HepG2 (cell line): ENCODE results near the gene FAM13B. TPM values are rescaled to one million over a fixed set of nuclear protein-coding genes. Genes with fewer than 3 reads are reported as not detected.
A peak's percentile ranks its signal among the peaks of the same experiment; 100 is the strongest.

Experiments used
- BRCA1 ChIP-seq: sonication (generic); formaldehyde crosslinking; IDR thresholded peaks from 2 replicates; pipeline ENCODE4 v1.4.0; 2020; ENCODE audit warnings: missing genetic modification reagents
- ETV6 ChIP-seq: sonication (generic); formaldehyde crosslinking; conservative IDR thresholded peaks from 2 replicates; pipeline ENCODE4 v1.4.0; 2020; ENCODE audit warnings: missing genetic modification reagents
- GABPA ChIP-seq, 2 experiments: IDR thresholded peaks; 2 replicates each; pipeline ENCODE4 v1.6.1; 2011 to 2016; ENCODE audit warnings: low read depth in 2 of 2, low read length in 1 of 2, missing biosample characterization in 1 of 2, missing genetic modification characterization in 1 of 2
- GATA4 ChIP-seq: sonication (generic); IDR thresholded peaks from 2 replicates; pipeline ENCODE4 v1.6.1; 2016; ENCODE audit warnings: antibody characterized with exemption, low read depth, borderline replicate concordance
- HOXA5 ChIP-seq: sonication (generic); formaldehyde crosslinking; IDR thresholded peaks from 2 replicates; pipeline ENCODE4 v1.4.0; 2020; ENCODE audit warnings: missing genetic modification reagents
- KLF16 ChIP-seq, 2 experiments: sonication (generic) in 1 of 2; formaldehyde crosslinking in 1 of 2; IDR thresholded peaks; 2 replicates each; pipeline versions ENCODE4 v1.6.1 to v1.8.0; 2016 to 2023; ENCODE audit warnings: missing genetic modification reagents in 2 of 2, missing compliant biosample characterization in 1 of 2
- KMT2B ChIP-seq: IDR thresholded peaks from 2 replicates; pipeline ENCODE4 v1.6.1; 2016; ENCODE audit warnings: missing genetic modification reagents, missing compliant biosample characterization
- MED8 ChIP-seq: sonication (generic); formaldehyde crosslinking; IDR thresholded peaks from 2 replicates; pipeline ENCODE4 v1.8.1; 2023; ENCODE audit warnings: mild to moderate bottlenecking, missing genetic modification reagents; ENCODE audit not compliant: insufficient replicate concordance
- MEF2D ChIP-seq: sonication (generic); formaldehyde crosslinking; IDR thresholded peaks from 2 replicates; pipeline ENCODE4 v1.5.1; 2020; ENCODE audit warnings: mild to moderate bottlenecking, missing genetic modification reagents
- MLLT10 ChIP-seq: sonication (generic); formaldehyde crosslinking; IDR thresholded peaks from 2 replicates; pipeline ENCODE4 v1.4.0; 2020; ENCODE audit warnings: missing genetic modification reagents
- NKX3-1 ChIP-seq: sonication (generic); formaldehyde crosslinking; IDR thresholded peaks from 2 replicates; pipeline ENCODE4 v1.5.0; 2020; ENCODE audit warnings: missing genetic modification reagents
- NPAS2 ChIP-seq: sonication (generic); formaldehyde crosslinking; IDR thresholded peaks from 2 replicates; pipeline ENCODE4 v1.8.0; 2022; ENCODE audit warnings: mild to moderate bottlenecking, missing genetic modification reagents, borderline replicate concordance
- PHF5A ChIP-seq: IDR thresholded peaks from one replicate; pipeline ENCODE4 v1.6.1; 2018; ENCODE audit warnings: low read depth, missing genetic modification reagents; ENCODE audit not compliant: unreplicated experiment
- RBAK ChIP-seq: sonication (generic); formaldehyde crosslinking; IDR thresholded peaks from 2 replicates; pipeline ENCODE4 v1.5.1; 2020; ENCODE audit warnings: mild to moderate bottlenecking, missing genetic modification reagents
- RBM39 ChIP-seq: fragments of 200-400 bp; formaldehyde crosslinking; IDR thresholded peaks from one replicate; pipeline ENCODE4 v1.6.1; 2018; ENCODE audit warnings: antibody characterized with exemption, mild to moderate bottlenecking, low read depth, low read length; ENCODE audit not compliant: poor library complexity, severe bottlenecking
- RXRA ChIP-seq: sonication (generic); formaldehyde crosslinking; IDR thresholded peaks from 2 replicates; pipeline ENCODE4 v1.5.1; 2020; ENCODE audit warnings: missing genetic modification reagents
- SCMH1 ChIP-seq: sonication (generic); formaldehyde crosslinking; IDR thresholded peaks from 2 replicates; pipeline ENCODE4 v1.9.0; 2021; ENCODE audit warnings: missing genetic modification reagents, mild to moderate bottlenecking, borderline replicate concordance
- SIX4 ChIP-seq: sonication (generic); formaldehyde crosslinking; IDR thresholded peaks from 2 replicates; pipeline ENCODE4 v1.4.0; 2020; ENCODE audit warnings: missing genetic modification reagents
- WIZ ChIP-seq: sonication (generic); formaldehyde crosslinking; IDR thresholded peaks from 2 replicates; pipeline ENCODE4 v1.5.1; 2020; ENCODE audit warnings: mild to moderate bottlenecking, missing genetic modification reagents
- ZFX ChIP-seq: sonication (generic); formaldehyde crosslinking; IDR thresholded peaks from 2 replicates; pipeline ENCODE4 v1.4.0; 2020; ENCODE audit warnings: mild to moderate bottlenecking, low read depth, missing genetic modification reagents, moderate library complexity
- ZFY ChIP-seq: sonication (generic); formaldehyde crosslinking; IDR thresholded peaks from 2 replicates; pipeline ENCODE4 v1.4.0; 2020; ENCODE audit warnings: missing genetic modification reagents
- ZIK1 ChIP-seq: sonication (generic); formaldehyde crosslinking; IDR thresholded peaks from 2 replicates; pipeline ENCODE4 v1.5.0; 2020; ENCODE audit warnings: mild to moderate bottlenecking, low read depth, missing genetic modification reagents, borderline replicate concordance
- ZMAT3 ChIP-seq: sonication (generic); formaldehyde crosslinking; conservative IDR thresholded peaks from 2 replicates; pipeline ENCODE4 v1.7.0; 2021; ENCODE audit warnings: missing genetic modification reagents
- ZNF335 ChIP-seq: sonication (generic); formaldehyde crosslinking; IDR thresholded peaks from 2 replicates; pipeline ENCODE4 v1.4.0; 2020; ENCODE audit warnings: missing genetic modification reagents
- ZNF709 ChIP-seq: sonication (generic); formaldehyde crosslinking; IDR thresholded peaks from 2 replicates; pipeline ENCODE4 v1.5.0; 2020; ENCODE audit warnings: mild to moderate bottlenecking, missing genetic modification reagents
- polyA plus RNA-seq, 8 experiments: library from polyadenylated mRNA; depleted of rRNA in 3 of 8; stranded (reverse) in 7 of 8; unstranded in 1 of 8; fragments of >200 nt; fragmentation: Illumina TruSeq in 4 of 8; extraction: Trizol in 4 of 8; gene quantifications; 2 replicates each; pipeline versions ENCODE4 v1.2.1 to v1.2.3, GENCODE V29; 2011 to 2016; ENCODE audit warnings: low read depth in 4 of 8, missing spikeins in 1 of 8, mixed read lengths in 1 of 8; ENCODE audit not compliant: insufficient read depth in 1 of 8
- total RNA-seq, 5 experiments: library from RNA; depleted of rRNA; stranded (reverse); fragments of >200 nt; fragmentation: Illumina TruSeq; extraction: Trizol; gene quantifications; 2 replicates each; pipeline ENCODE4 v1.2.3, GENCODE V29; 2016; ENCODE audit warnings: low read depth in 1 of 5
- TF ChIP-seq, protein P1 (sequence below): IDR thresholded peaks from 2 replicates; pipeline ENCODE4 v1.6.1; 2016; ENCODE audit warnings: low read depth, control low read depth
- TF ChIP-seq, protein P2 (sequence below): sonication (generic); formaldehyde crosslinking; IDR thresholded peaks from 2 replicates; pipeline ENCODE4 v1.4.0; 2020; ENCODE audit warnings: missing genetic modification reagents

The FAM13B gene
- total and polyA plus RNA-seq, 2 of the 13 experiments (the other 11 are each of a cell fraction or from before 2014, with no cell fraction given): 6.9 to 11.5 TPM

DNA sequence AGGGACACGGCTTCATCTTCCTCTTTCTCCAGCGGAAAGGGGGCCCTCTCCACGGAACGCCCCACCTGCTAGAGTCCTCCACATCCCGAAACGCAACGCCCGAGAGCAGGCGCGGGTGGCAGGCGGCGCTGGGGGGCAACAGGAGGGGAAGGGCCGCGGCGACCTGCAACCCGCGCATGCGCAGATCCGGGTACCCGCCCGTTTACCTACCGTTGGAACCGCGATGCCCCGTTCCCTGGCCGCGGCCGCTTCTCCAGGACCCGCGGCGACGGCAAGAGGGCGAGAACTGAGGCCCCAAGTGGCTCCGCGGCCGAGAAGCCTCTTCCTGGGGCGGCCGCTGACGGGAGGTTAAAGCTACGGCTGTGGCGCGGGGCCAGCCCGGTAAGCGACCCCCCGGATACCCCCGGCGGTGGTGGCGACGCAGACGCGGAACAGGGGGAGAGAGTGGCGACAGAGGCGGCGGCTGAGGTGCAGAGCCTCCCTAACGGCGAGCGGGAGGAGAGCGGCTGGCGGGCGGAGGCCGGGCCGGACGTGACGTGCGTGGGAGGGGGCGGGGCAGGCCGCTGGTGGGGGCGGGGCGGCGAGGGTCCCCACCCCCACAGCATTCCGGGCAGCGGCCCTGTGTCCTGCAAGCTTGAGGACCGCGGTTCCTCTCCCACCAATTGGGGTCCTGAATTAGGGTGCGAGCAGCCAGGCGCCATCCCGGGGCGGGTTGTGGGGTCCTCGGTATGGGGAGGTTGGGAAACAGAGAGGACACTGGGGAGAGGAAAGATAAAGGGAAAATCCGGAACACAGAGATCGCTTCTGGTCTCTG, at the start of gene FAM13B (continued):
- TF ChIP-seq GABPA (IDR thresholded peaks at IDR 0.05; ENCODE audit: low read depth, low read length) (peak; percentile 70), GABPA (CRISPR knock-in tag; IDR thresholded peaks at IDR 0.05; ENCODE audit: low read depth) (peak; percentile 76), RBAK (CRISPR knock-in tag) (0 out of 2 replicates have a peak, but pooled peaks have one; percentile 7), ZNF709 (CRISPR knock-in tag) (peak; percentile 68; the same call in 1 of the 2 replicates), NKX3-1 (no peak), ZNF335 (CRISPR knock-in tag) (peak; percentile 69; the same call in 1 of the 2 replicates), HOXA5 (CRISPR knock-in tag) (0 out of 2 replicates have a peak, but pooled peaks have one; percentile 63), RXRA (0 out of 2 replicates have a peak, but pooled peaks have one; percentile 29), MEF2D (CRISPR knock-in tag) (peak; percentile 44; the same call in 1 of the 2 replicates), MLLT10 (no peak), WIZ (CRISPR knock-in tag) (no peak), KMT2B (peak; percentile 84), ZFX (peak; percentile 94), ZIK1 (CRISPR knock-in tag) (peak; percentile 86; the same call in 1 of the 2 replicates), ZMAT3 (CRISPR knock-in tag) (no peak), BRCA1 (CRISPR knock-in tag) (no peak), RBM39 (peak; percentile 50), KLF16 (CRISPR knock-in tag; IDR thresholded peaks at IDR 0.05) (peak in 1 of 2 experiments; percentile 74; a peak in 2 of 4 replicates), ZFY (CRISPR knock-in tag) (peak; percentile 84), ETV6 (CRISPR knock-in tag) (peak; percentile 54; the same call in 1 of the 2 replicates), SCMH1 (CRISPR knock-in tag) (no peak), GATA4 (peak; percentile 61; the same call in 1 of the 2 replicates), PHF5A (CRISPR knock-in tag) (no peak), NPAS2 (CRISPR knock-in tag) (no peak), SIX4 (0 out of 2 replicates have a peak, but pooled peaks have one; percentile 10), MED8 (CRISPR knock-in tag) (peak; percentile 38)
- TF ChIP-seq, protein P1, sequence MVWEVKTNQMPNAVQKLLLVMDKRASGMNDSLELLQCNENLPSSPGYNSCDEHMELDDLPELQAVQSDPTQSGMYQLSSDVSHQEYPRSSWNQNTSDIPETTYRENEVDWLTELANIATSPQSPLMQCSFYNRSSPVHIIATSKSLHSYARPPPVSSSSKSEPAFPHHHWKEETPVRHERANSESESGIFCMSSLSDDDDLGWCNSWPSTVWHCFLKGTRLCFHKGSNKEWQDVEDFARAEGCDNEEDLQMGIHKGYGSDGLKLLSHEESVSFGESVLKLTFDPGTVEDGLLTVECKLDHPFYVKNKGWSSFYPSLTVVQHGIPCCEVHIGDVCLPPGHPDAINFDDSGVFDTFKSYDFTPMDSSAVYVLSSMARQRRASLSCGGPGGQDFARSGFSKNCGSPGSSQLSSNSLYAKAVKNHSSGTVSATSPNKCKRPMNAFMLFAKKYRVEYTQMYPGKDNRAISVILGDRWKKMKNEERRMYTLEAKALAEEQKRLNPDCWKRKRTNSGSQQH: peak; percentile 52; the same call in 1 of the 2 replicates
- TF ChIP-seq, protein P2, sequence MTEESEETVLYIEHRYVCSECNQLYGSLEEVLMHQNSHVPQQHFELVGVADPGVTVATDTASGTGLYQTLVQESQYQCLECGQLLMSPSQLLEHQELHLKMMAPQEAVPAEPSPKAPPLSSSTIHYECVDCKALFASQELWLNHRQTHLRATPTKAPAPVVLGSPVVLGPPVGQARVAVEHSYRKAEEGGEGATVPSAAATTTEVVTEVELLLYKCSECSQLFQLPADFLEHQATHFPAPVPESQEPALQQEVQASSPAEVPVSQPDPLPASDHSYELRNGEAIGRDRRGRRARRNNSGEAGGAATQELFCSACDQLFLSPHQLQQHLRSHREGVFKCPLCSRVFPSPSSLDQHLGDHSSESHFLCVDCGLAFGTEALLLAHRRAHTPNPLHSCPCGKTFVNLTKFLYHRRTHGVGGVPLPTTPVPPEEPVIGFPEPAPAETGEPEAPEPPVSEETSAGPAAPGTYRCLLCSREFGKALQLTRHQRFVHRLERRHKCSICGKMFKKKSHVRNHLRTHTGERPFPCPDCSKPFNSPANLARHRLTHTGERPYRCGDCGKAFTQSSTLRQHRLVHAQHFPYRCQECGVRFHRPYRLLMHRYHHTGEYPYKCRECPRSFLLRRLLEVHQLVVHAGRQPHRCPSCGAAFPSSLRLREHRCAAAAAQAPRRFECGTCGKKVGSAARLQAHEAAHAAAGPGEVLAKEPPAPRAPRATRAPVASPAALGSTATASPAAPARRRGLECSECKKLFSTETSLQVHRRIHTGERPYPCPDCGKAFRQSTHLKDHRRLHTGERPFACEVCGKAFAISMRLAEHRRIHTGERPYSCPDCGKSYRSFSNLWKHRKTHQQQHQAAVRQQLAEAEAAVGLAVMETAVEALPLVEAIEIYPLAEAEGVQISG (CRISPR knock-in tag): peak; percentile 68
